Endodermal cell (in vitro differentiated cells): ENCODE measurements around the gene PTPRU. TPM values are rescaled to one million over a fixed set of nuclear protein-coding genes. Genes with fewer than 3 reads are reported as not detected.

Source experiments
- DNase-seq: peaks from one replicate; pipeline ENCODE4 v3.0.0-alpha.2; 2017
- H3K27ac ChIP-seq: 2 replicates; pipeline ENCODE4 v1.5.1; 2013; ENCODE audit warnings: mild to moderate bottlenecking, low read depth, low read length, moderate library complexity
- H3K27me3 ChIP-seq: 2 replicates; pipeline ENCODE4 v1.6.1; 2013; ENCODE audit warnings: mild to moderate bottlenecking, low read length, moderate library complexity; ENCODE audit not compliant: insufficient read depth, control insufficient read depth, poor library complexity, severe bottlenecking
- H3K36me3 ChIP-seq: 2 replicates; pipeline ENCODE4 v1.7.0; 2013; ENCODE audit warnings: mild to moderate bottlenecking, low read length, moderate library complexity; ENCODE audit not compliant: control insufficient read depth, insufficient read depth
- H3K4me1 ChIP-seq: one replicate; pipeline ENCODE4 v1.7.0; 2013; ENCODE audit warnings: low read length; ENCODE audit not compliant: control insufficient read depth, insufficient read depth
- H3K4me3 ChIP-seq: 2 replicates; pipeline ENCODE4 v1.5.1; 2013; ENCODE audit warnings: mild to moderate bottlenecking, low read length, moderate library complexity
- H3K9ac ChIP-seq: 2 replicates; pipeline ENCODE4 v1.6.1; 2013; ENCODE audit warnings: mild to moderate bottlenecking, low read length, moderate library complexity; ENCODE audit not compliant: poor library complexity, severe bottlenecking; ENCODE audit errors: extremely low read depth
- H3K9me3 ChIP-seq: 2 replicates; pipeline ENCODE4 v1.6.1; 2013; ENCODE audit warnings: mild to moderate bottlenecking, low read length, moderate library complexity; ENCODE audit not compliant: control insufficient read depth
- H3K27ac Mint-ChIP-seq: 2 replicates; pipeline ENCODE4 v1.8.0; 2020; ENCODE audit warnings: mixed read lengths
- H3K27me3 Mint-ChIP-seq: 2 replicates; pipeline ENCODE4 v1.8.0; 2021; ENCODE audit warnings: mild to moderate bottlenecking, mixed read lengths; ENCODE audit not compliant: insufficient read depth
- H3K36me3 Mint-ChIP-seq: 2 replicates; pipeline ENCODE4 v1.8.0; 2020; ENCODE audit warnings: low read depth, mixed read lengths
- H3K4me1 Mint-ChIP-seq: 2 replicates; pipeline ENCODE4 v1.8.0; 2020; ENCODE audit warnings: mixed read lengths
- H3K4me3 Mint-ChIP-seq: 2 replicates; pipeline ENCODE4 v1.8.0; 2020; ENCODE audit warnings: mild to moderate bottlenecking, moderate library complexity, mixed read lengths
- H3K9me3 Mint-ChIP-seq: 2 replicates; pipeline ENCODE4 v1.8.0; 2020; ENCODE audit warnings: mild to moderate bottlenecking, mixed read lengths
- CTCF ChIP-seq: fragments of 200-600 bp; sonication (generic); conservative IDR thresholded peaks from 2 replicates; pipeline ENCODE4 v1.5.0; 2021; ENCODE audit warnings: antibody characterized with exemption, mild to moderate bottlenecking
- WGBS, 2 experiments: methylation state at CpG; one replicate each; pipeline versions ENCODE4 v1.1.5 to v1.1.7; 2013; ENCODE audit warnings: missing lambda C conversion rate in 2 of 2, mixed read lengths in 1 of 2; ENCODE audit not compliant: insufficient coverage in 1 of 2, insufficient read length in 1 of 2; 5-methylcytosine and 5-hydroxymethylcytosine counted together
- total RNA-seq, 2 donors: library from RNA; stranded (reverse); fragmentation: NEBNext Ultra II Directional in 1 of 2; extraction: Animal tissue kit (Norgen Biotek cat#: 25700) in 1 of 2; gene quantifications; 2 replicates in 1 of 2; 3 replicates in 1 of 2; pipeline ENCODE4 v1.2.1, GENCODE V29; 2021

The PTPRU gene
- total RNA-seq, 2 donors from 2014 or later = 49.8 to 73.1 TPM

GRCh38 chr1:29256979-29257804, 20.9 kb downstream of the PTPRU start:
- no peak overlapping the region for H3K27ac ChIP-seq
- no peaks in the 10 kb centered on the region for H3K4me1 ChIP-seq
- Mint-ChIP-seq H3K9me3 (no peaks in the 10 kb centered on the region), H3K4me1 (peaks cover 37% of the 10 kb centered on the region), H3K36me3 (peaks cover 4% of the 10 kb centered on the region), H3K27me3 (peaks cover 31% of the 10 kb centered on the region), H3K27ac (no peak overlapping the region), H3K4me3 (no peak overlapping the region)
- no peak overlapping the region for H3K4me3 ChIP-seq
- WGBS, 2 experiments = 55 to 59% methylated on average over 9 to 11 of the region's 11 CpGs
- H3K9ac ChIP-seq = no peak overlapping the region
- peaks cover 5% of the 10 kb centered on the region for H3K27me3 ChIP-seq
- no peaks in the 10 kb centered on the region for H3K9me3 ChIP-seq
- DNase-seq = peak; percentile 62
- no peak for TF ChIP-seq CTCF
- H3K36me3 ChIP-seq = peaks cover 5% of the 10 kb centered on the region

GRCh38 chr1:29258189-29258975, 22.1 kb downstream of the PTPRU start:
- Mint-ChIP-seq H3K4me1 (peaks cover 37% of the 10 kb centered on the region), H3K4me3 (no peak overlapping the region), H3K27ac (no peak overlapping the region), H3K36me3 (peaks cover 7% of the 10 kb centered on the region), H3K9me3 (no peaks in the 10 kb centered on the region), H3K27me3 (peaks cover 31% of the 10 kb centered on the region)
- 85 to 91% methylated on average over 4 to 16 of the region's 16 CpGs for WGBS, 2 experiments
- H3K36me3 ChIP-seq = peaks cover 5% of the 10 kb centered on the region
- peak; percentile 43 for DNase-seq
- TF ChIP-seq CTCF = no peak
- no peak overlapping the region for H3K4me3 ChIP-seq
- no peak overlapping the region for H3K9ac ChIP-seq
- H3K4me1 ChIP-seq = no peaks in the 10 kb centered on the region
- peaks cover 5% of the 10 kb centered on the region for H3K27me3 ChIP-seq
- H3K9me3 ChIP-seq = no peaks in the 10 kb centered on the region
- no peak overlapping the region for H3K27ac ChIP-seq

- peak; percentile 45 for TF ChIP-seq CTCF
- peaks cover 37% of the 10 kb centered on the region for H3K4me1 Mint-ChIP-seq
- H3K27me3 Mint-ChIP-seq = peaks cover 31% of the 10 kb centered on the region
- H3K4me3 Mint-ChIP-seq = peak overlapping the region; percentile 67
- peaks cover 13% of the 10 kb centered on the region for H3K36me3 Mint-ChIP-seq
- peaks cover 5% of the 10 kb centered on the region for H3K9me3 Mint-ChIP-seq
- H3K36me3 ChIP-seq = peaks cover 5% of the 10 kb centered on the region
- H3K9ac ChIP-seq = no peak overlapping the region
- no peaks in the 10 kb centered on the region for H3K9me3 ChIP-seq
- peak; percentile 79 for DNase-seq
- no peak overlapping the region for H3K27ac ChIP-seq
- H3K27ac Mint-ChIP-seq = no peak overlapping the region
- H3K27me3 ChIP-seq = peaks cover 5% of the 10 kb centered on the region
- peak overlapping the region; percentile 65 for H3K4me3 ChIP-seq
- 29 to 30% methylated on average over 19 to 37 of the region's 38 CpGs for WGBS, 2 experiments
- H3K4me1 ChIP-seq = no peaks in the 10 kb centered on the region
Measured at GRCh38 chr1:29258976-29259801, 22.9 kb downstream of the PTPRU start.
